Neuronal stem cell (in vitro differentiated cells): ENCODE results near the gene AIM2.
"Not testable (repeated sequence)": the region's sequence is repeated elsewhere in the genome, so short reads cannot be mapped to it uniquely, and the experiment has no call there.

Experiments used
- DNase-seq: peaks from one replicate; pipeline ENCODE4 v3.0.0-alpha.2; 2013; ENCODE audit warnings: low spot score
- H2AFZ ChIP-seq: one replicate; pipeline ENCODE4 v1.6.1; 2013; ENCODE audit warnings: mild to moderate bottlenecking, low read length, inconsistent platforms
- H2AK5ac ChIP-seq: 2 replicates; pipeline ENCODE4 v1.6.1; 2013; ENCODE audit warnings: low read depth, mild to moderate bottlenecking, inconsistent platforms, low read length, moderate library complexity, mixed read lengths
- H2BK120ac ChIP-seq: 2 replicates; pipeline ENCODE4 v1.6.1; 2013; ENCODE audit warnings: low read depth, mild to moderate bottlenecking, inconsistent platforms, low read length, moderate library complexity, mixed read lengths
- H2BK12ac ChIP-seq: one replicate; pipeline ENCODE4 v1.6.1; 2013; ENCODE audit warnings: low read length, inconsistent platforms
- H2BK15ac ChIP-seq: 2 replicates; pipeline ENCODE4 v1.6.1; 2013; ENCODE audit warnings: mild to moderate bottlenecking, low read length, inconsistent platforms, mixed read lengths
- H2BK5ac ChIP-seq: one replicate; pipeline ENCODE4 v1.6.1; 2013; ENCODE audit warnings: inconsistent platforms, mild to moderate bottlenecking, low read length, moderate library complexity
- H3K14ac ChIP-seq: one replicate; pipeline ENCODE4 v1.6.1; 2013; ENCODE audit warnings: low read length, inconsistent platforms
- H3K18ac ChIP-seq: 2 replicates; pipeline ENCODE4 v1.6.1; 2013; ENCODE audit warnings: low read length, inconsistent platforms
- H3K23ac ChIP-seq: 2 replicates; pipeline ENCODE4 v1.6.1; 2013; ENCODE audit warnings: low read depth, mild to moderate bottlenecking, mixed read lengths, low read length, inconsistent platforms; ENCODE audit not compliant: poor library complexity
- H3K27ac ChIP-seq: replicated peaks from 3 replicates; pipeline ENCODE4 v1.5.1; 2013; ENCODE audit warnings: low read length, inconsistent platforms
- H3K27me3 ChIP-seq, 3 experiments: 2 replicates each; pipeline ENCODE4 v1.6.1; 2013; ENCODE audit warnings: low read length in 3 of 3, mild to moderate bottlenecking in 2 of 3, inconsistent platforms in 1 of 3, low read depth in 1 of 3, mixed read lengths in 1 of 3, moderate library complexity in 1 of 3; ENCODE audit not compliant: control insufficient read depth in 3 of 3, insufficient read depth in 3 of 3
- H3K36me3 ChIP-seq, 2 donors: replicated peaks in 1 of 2; 2 replicates each; pipeline ENCODE4 v1.6.1; 2013; ENCODE audit warnings: low read length in 2 of 2; ENCODE audit not compliant: control insufficient read depth in 2 of 2, insufficient read depth in 2 of 2
- H3K4ac ChIP-seq: 2 replicates; pipeline ENCODE4 v1.6.1; 2013; ENCODE audit warnings: inconsistent platforms, mild to moderate bottlenecking, low read length, moderate library complexity
- H3K4me1 ChIP-seq, 2 donors: 1 replicate in 1 of 2; 2 replicates in 1 of 2; pipeline ENCODE4 v1.6.1; 2013; ENCODE audit warnings: low read length in 2 of 2, low read depth in 1 of 2; ENCODE audit not compliant: control insufficient read depth in 2 of 2, insufficient read depth in 1 of 2
- H3K4me2 ChIP-seq: one replicate; pipeline ENCODE4 v1.6.1; 2013; ENCODE audit warnings: mild to moderate bottlenecking, low read length, inconsistent platforms; ENCODE audit not compliant: insufficient read depth, poor library complexity, severe bottlenecking
- H3K4me3 ChIP-seq, 2 donors: 2 replicates each; pipeline ENCODE4 v1.5.1; 2013; ENCODE audit warnings: low read length in 2 of 2, mild to moderate bottlenecking in 2 of 2, inconsistent platforms in 1 of 2, moderate library complexity in 1 of 2
- H3K79me1 ChIP-seq: one replicate; pipeline ENCODE4 v1.6.1; 2013; ENCODE audit warnings: low read depth, mild to moderate bottlenecking, inconsistent platforms, low read length, moderate library complexity
- H3K9ac ChIP-seq: one replicate; pipeline ENCODE4 v1.6.1; 2013; ENCODE audit warnings: mild to moderate bottlenecking, low read depth, low read length, inconsistent platforms; ENCODE audit not compliant: poor library complexity
- H3K9me3 ChIP-seq, 2 donors: replicated peaks in 1 of 2; 2 replicates each; pipeline versions ENCODE3 to v1.6.1; 2013; ENCODE audit warnings: low read length in 2 of 2, mild to moderate bottlenecking in 2 of 2, inconsistent platforms in 1 of 2, low read depth in 1 of 2, mixed read lengths in 1 of 2, moderate library complexity in 1 of 2; ENCODE audit not compliant: control insufficient read depth in 2 of 2, insufficient read depth in 1 of 2
- H4K8ac ChIP-seq: one replicate; pipeline ENCODE4 v1.6.1; 2013; ENCODE audit warnings: low read depth, mild to moderate bottlenecking, inconsistent platforms, low read length, moderate library complexity
- H4K91ac ChIP-seq: one replicate; pipeline ENCODE4 v1.6.1; 2013; ENCODE audit warnings: low read length, low read depth, mild to moderate bottlenecking, inconsistent platforms; ENCODE audit not compliant: poor library complexity
- WGBS, 2 donors: extraction: QIAGEN DNeasy Blood & Tissue Kit; methylation state at CpG; one replicate each; pipeline ENCODE4 v1.1.7; 2013; ENCODE audit warnings: missing lambda C conversion rate in 2 of 2, mixed read lengths in 1 of 2; ENCODE audit not compliant: insufficient read length in 2 of 2, insufficient replicate concordance in 1 of 2; ENCODE audit errors: extremely low coverage in 2 of 2; 5-methylcytosine and 5-hydroxymethylcytosine counted together

AIM2 gene

GRCh38 chr1:159046486-159046885 lies 30.1 kb downstream of the AIM2 start:
- H3K27ac ChIP-seq, H2AK5ac ChIP-seq, H3K4ac ChIP-seq, DNase-seq, H3K4me1 ChIP-seq, H4K8ac ChIP-seq, H2BK5ac ChIP-seq, H2BK12ac ChIP-seq, H4K91ac ChIP-seq, H3K79me1 ChIP-seq, H3K27me3 ChIP-seq, H2AFZ ChIP-seq, H2BK120ac ChIP-seq, H3K4me3 ChIP-seq, H3K14ac ChIP-seq, H3K23ac ChIP-seq, H3K9ac ChIP-seq, H2BK15ac ChIP-seq, H3K4me2 ChIP-seq, H3K9me3 ChIP-seq, H3K18ac ChIP-seq: not testable (repeated sequence)
- no CpG with 5 or more reads among the region's 1 CpG for WGBS, 2 donors
- H3K36me3 ChIP-seq: peaks cover 0 to 10% of the 10 kb centered on the region in 2 donors

- Histone ChIP-seq H2BK15ac (no peak overlapping the region), H2AFZ (no peak overlapping the region)
These were observed 35.5 kb downstream of the AIM2 start for GRCh38 chr1:159040893-159041724.

GRCh38 chr1:159040206-159040605 lies 36.4 kb downstream of the AIM2 start:
- H3K23ac ChIP-seq: no peak overlapping the region
- H4K8ac ChIP-seq: no peak overlapping the region
- no peak overlapping the region for H2BK120ac ChIP-seq
- H3K4me3 ChIP-seq: no peak overlapping the region
- H3K79me1 ChIP-seq: no peaks in the 10 kb centered on the region
- H3K14ac ChIP-seq: no peak overlapping the region
- no peak overlapping the region for H3K27ac ChIP-seq
- H3K4me1 ChIP-seq: no peaks in the 10 kb centered on the region
- peaks cover 0 to 3% of the 10 kb centered on the region in 2 donors for H3K36me3 ChIP-seq
- no peak overlapping the region for H3K9ac ChIP-seq
- no peak overlapping the region for H2AFZ ChIP-seq
- H3K27me3 ChIP-seq: no peaks in the 10 kb centered on the region
- no peak overlapping the region for H3K18ac ChIP-seq
- no peak overlapping the region for H3K4ac ChIP-seq
- H2BK15ac ChIP-seq: no peak overlapping the region
- no peak overlapping the region for H2BK5ac ChIP-seq
- no peak overlapping the region for H3K4me2 ChIP-seq
- H2BK12ac ChIP-seq: no peak overlapping the region
- H4K91ac ChIP-seq: no peak overlapping the region
- no peak overlapping the region for H2AK5ac ChIP-seq
- DNase-seq: no peak
- no CpG with 5 or more reads among the region's 1 CpG for WGBS, 2 donors
- H3K9me3 ChIP-seq: no peaks in the 10 kb centered on the region

More at GRCh38 chr1:159040893-159041724, 35.5 kb downstream of the AIM2 start:
- Histone ChIP-seq H3K79me1 (no peaks in the 10 kb centered on the region), H4K8ac (no peak overlapping the region), H2BK12ac (no peak overlapping the region), H2BK5ac (no peak overlapping the region), H3K27ac (no peak overlapping the region), H2AK5ac (no peak overlapping the region), H3K9ac (no peak overlapping the region), H3K9me3 (no peaks in the 10 kb centered on the region), H3K36me3 (peaks cover 0 to 3% of the 10 kb centered on the region in 2 donors), H2BK120ac (no peak overlapping the region), H3K4ac (no peak overlapping the region), H4K91ac (no peak overlapping the region), H3K4me3 (no peak overlapping the region), H3K23ac (no peak overlapping the region), H3K4me1 (no peaks in the 10 kb centered on the region), H3K27me3 (no peaks in the 10 kb centered on the region), H3K18ac (no peak overlapping the region), H3K4me2 (no peak overlapping the region), H3K14ac (no peak overlapping the region)
- DNase-seq: no peak
- no CpG with 5 or more reads among the region's 7 CpGs for WGBS, 2 donors

GRCh38 chr1:159030877-159031447 lies 45.6 kb downstream of the AIM2 start:
- Histone ChIP-seq H2BK12ac (no peak overlapping the region), H3K4ac (no peak overlapping the region), H3K9ac (no peak overlapping the region), H2BK120ac (no peak overlapping the region), H2BK5ac (no peak overlapping the region), H4K91ac (no peak overlapping the region), H3K27me3 (no peaks in the 10 kb centered on the region), H3K4me2 (no peak overlapping the region), H3K4me3 (peak overlapping the region in 1 of 2 donors; percentile 56), H2AFZ (no peak overlapping the region), H3K27ac (no peak overlapping the region), H3K4me1 (peaks cover 0 to 2% of the 10 kb centered on the region in 2 donors), H3K9me3 (peaks cover 3 to 6% of the 10 kb centered on the region in 2 donors), H3K14ac (no peak overlapping the region), H2BK15ac (no peak overlapping the region), H2AK5ac (no peak overlapping the region), H3K18ac (no peak overlapping the region), H3K23ac (no peak overlapping the region), H3K79me1 (no peaks in the 10 kb centered on the region), H4K8ac (no peak overlapping the region), H3K36me3 (peaks cover 0 to 8% of the 10 kb centered on the region in 2 donors)
- WGBS, 2 donors: no CpG with 5 or more reads among the region's 3 CpGs
- no peak for DNase-seq
